ENCODE measurements around the gene MYO1D. TPM values are rescaled to one million over a fixed set of nuclear protein-coding genes. Genes with fewer than 3 reads are reported as not detected.
"Not testable (repeated sequence)": the region's sequence is repeated elsewhere in the genome, so short reads cannot be mapped to it uniquely, and the experiment has no call there.

The MYO1D gene
- total RNA-seq = 1 to 10 TPM; 2.2 to 2.3 TPM

GRCh38 chr17:32876417-32877163 is at the start of gene MYO1D:
TSS of gene MYO1D (minus strand) at chr17:32877124. CDS start at chr17:32876872, 252 bp downstream.
- H3K27ac Mint-ChIP-seq = peak within 1 kb of the TSS; percentile 78
- peaks cover 35% of the 10 kb centered on the region for H3K27me3 Mint-ChIP-seq (ENCODE audit: low read depth)
- peak; percentile 69 for DNase-seq
- peaks cover 14% of the 10 kb centered on the region for H3K4me1 Mint-ChIP-seq (ENCODE audit: low read depth)
- no peaks in the 10 kb centered on the region for H3K9me3 Mint-ChIP-seq (ENCODE audit: insufficient read depth)
- CTCF ChIA-PET = interaction anchor here (0.8 to 4.3 kb wide), 45 partner anchors 9 to 435 kb away, joined by 3 to 119 read pairs (median 8); partner anchors contain the start of gene PSMD11
- peak; percentile 57 for ATAC-seq
- peak within 1 kb of the TSS; percentile 80 for H3K4me3 Mint-ChIP-seq
- POLR2A ChIA-PET = interaction anchor here (1.2 kb wide), 1 partner anchor 33 kb away, joined by 4 read pairs; no protein-coding TSS in a partner anchor
- no peaks in the 10 kb centered on the region for H3K36me3 Mint-ChIP-seq (ENCODE audit: low read depth)

GRCh38 chr17:32926183-32926582 is 49.3 kb upstream of the MYO1D start:
- H3K9me3 Mint-ChIP-seq (ENCODE audit: insufficient read depth) = no peaks in the 10 kb centered on the region

GRCh38 chr17:32923905-32924304 is 47.0 kb upstream of the MYO1D start:
- not testable (repeated sequence) for H3K27ac Mint-ChIP-seq; H3K4me1 Mint-ChIP-seq (ENCODE audit: low read depth); H3K9me3 Mint-ChIP-seq (ENCODE audit: insufficient read depth); ATAC-seq; DNase-seq; H3K36me3 Mint-ChIP-seq (ENCODE audit: low read depth); H3K4me3 Mint-ChIP-seq
- peaks cover 20% of the 10 kb centered on the region for H3K27me3 Mint-ChIP-seq (ENCODE audit: low read depth)
- POLR2A ChIA-PET = interaction anchor here (0.6 kb wide), 1 partner anchor 118 kb away, joined by 3 read pairs; no protein-coding TSS in a partner anchor
- CTCF ChIA-PET = interaction anchor here (0.6 to 1.0 kb wide), 2 partner anchors 47 to 141 kb away, joined by 3 read pairs; no protein-coding TSS in a partner anchor

More at GRCh38 chr17:32926183-32926582, 49.3 kb upstream of the MYO1D start:
- H3K27ac Mint-ChIP-seq = no peak overlapping the region
- DNase-seq (no peak), ATAC-seq (no peak)
- POLR2A ChIA-PET = interaction anchor here (0.6 kb wide), 1 partner anchor 815 kb away, joined by 4 read pairs; no protein-coding TSS in a partner anchor
- CTCF ChIA-PET = interaction anchor here (1.2 kb wide), 1 partner anchor 10 kb away, joined by 3 read pairs; no protein-coding TSS in a partner anchor
- no peak overlapping the region for H3K4me3 Mint-ChIP-seq
- no peaks in the 10 kb centered on the region for H3K36me3 Mint-ChIP-seq (ENCODE audit: low read depth)
- peaks cover 32% of the 10 kb centered on the region for H3K27me3 Mint-ChIP-seq (ENCODE audit: low read depth)
- peaks cover 5% of the 10 kb centered on the region for H3K4me1 Mint-ChIP-seq (ENCODE audit: low read depth)

- Mint-ChIP-seq H3K27ac (no peak overlapping the region), H3K27me3 (ENCODE audit: low read depth) (peaks cover 8% of the 10 kb centered on the region), H3K4me3 (no peak overlapping the region), H3K9me3 (ENCODE audit: insufficient read depth) (no peaks in the 10 kb centered on the region), H3K4me1 (ENCODE audit: low read depth) (peaks cover 15% of the 10 kb centered on the region), H3K36me3 (ENCODE audit: low read depth) (no peaks in the 10 kb centered on the region)
- POLR2A ChIA-PET = no interaction called here
- CTCF ChIA-PET = interaction anchor here (0.6 kb wide), 1 partner anchor 131 kb away, joined by 3 read pairs; no protein-coding TSS in a partner anchor
- ATAC-seq = no peak
- DNase-seq = no peak
These were observed 44.1 kb upstream of the MYO1D start for GRCh38 chr17:32921017-32921416.

GRCh38 chr17:32920293-32920692 is 43.4 kb upstream of the MYO1D start:
- ChIA-PET CTCF (interaction anchor here (0.6 kb wide), 1 partner anchor 130 kb away, joined by 3 read pairs; no protein-coding TSS in a partner anchor), POLR2A (no interaction called here)
- no peak for ATAC-seq

GRCh38 chr17:32919876-32920275 is 43.0 kb upstream of the MYO1D start:
- CTCF ChIA-PET; H3K27ac Mint-ChIP-seq; ATAC-seq; DNase-seq; H3K27me3 Mint-ChIP-seq (ENCODE audit: low read depth); H3K4me3 Mint-ChIP-seq; H3K36me3 Mint-ChIP-seq (ENCODE audit: low read depth); H3K9me3 Mint-ChIP-seq (ENCODE audit: insufficient read depth): not testable (repeated sequence)
- POLR2A ChIA-PET = interaction anchor here (0.6 kb wide), 1 partner anchor 9 kb away, joined by 3 read pairs; no protein-coding TSS in a partner anchor
- H3K4me1 Mint-ChIP-seq (ENCODE audit: low read depth) = peaks cover 27% of the 10 kb centered on the region

More at GRCh38 chr17:32920293-32920692, 43.4 kb upstream of the MYO1D start:
- no peak for DNase-seq
- peaks cover 22% of the 10 kb centered on the region for H3K4me1 Mint-ChIP-seq (ENCODE audit: low read depth)
- H3K4me3 Mint-ChIP-seq = no peak overlapping the region
- H3K36me3 Mint-ChIP-seq (ENCODE audit: low read depth) = no peaks in the 10 kb centered on the region
- peaks cover 2% of the 10 kb centered on the region for H3K27me3 Mint-ChIP-seq (ENCODE audit: low read depth)
- H3K27ac Mint-ChIP-seq = no peak overlapping the region
- no peaks in the 10 kb centered on the region for H3K9me3 Mint-ChIP-seq (ENCODE audit: insufficient read depth)

GRCh38 chr17:32917842-32918241 is 40.9 kb upstream of the MYO1D start:
- H3K4me1 Mint-ChIP-seq (ENCODE audit: low read depth) = peaks cover 37% of the 10 kb centered on the region
- H3K4me3 Mint-ChIP-seq = no peak overlapping the region
- H3K9me3 Mint-ChIP-seq (ENCODE audit: insufficient read depth) = no peaks in the 10 kb centered on the region
- ATAC-seq = no peak
- no peaks in the 10 kb centered on the region for H3K36me3 Mint-ChIP-seq (ENCODE audit: low read depth)
- ChIA-PET CTCF (no interaction called here), POLR2A (no interaction called here)
- H3K27me3 Mint-ChIP-seq (ENCODE audit: low read depth) = peaks cover 2% of the 10 kb centered on the region
- H3K27ac Mint-ChIP-seq = no peak overlapping the region
- DNase-seq = no peak

GRCh38 chr17:32917081-32917480 is 40.2 kb upstream of the MYO1D start:
- ChIA-PET POLR2A (no interaction called here), CTCF (interaction anchor here (0.8 to 3.5 kb wide), 4 partner anchors 10 to 41 kb away, joined by 3 to 28 read pairs (median 8); partner anchors contain the start of gene MYO1D)
- H3K36me3 Mint-ChIP-seq (ENCODE audit: low read depth) = no peaks in the 10 kb centered on the region
- no peak for ATAC-seq
- H3K4me3 Mint-ChIP-seq = no peak overlapping the region
- no peak for DNase-seq
- peaks cover 37% of the 10 kb centered on the region for H3K4me1 Mint-ChIP-seq (ENCODE audit: low read depth)
- no peaks in the 10 kb centered on the region for H3K9me3 Mint-ChIP-seq (ENCODE audit: insufficient read depth)
- no peak overlapping the region for H3K27ac Mint-ChIP-seq
- peaks cover 5% of the 10 kb centered on the region for H3K27me3 Mint-ChIP-seq (ENCODE audit: low read depth)

GRCh38 chr17:32916134-32916533 is 39.2 kb upstream of the MYO1D start:
- POLR2A ChIA-PET = no interaction called here
- no peaks in the 10 kb centered on the region for H3K9me3 Mint-ChIP-seq (ENCODE audit: insufficient read depth)

GRCh38 chr17:32915245-32915644 is 38.3 kb upstream of the MYO1D start:
- POLR2A ChIA-PET = no interaction called here
- Mint-ChIP-seq H3K4me3 (no peak overlapping the region), H3K27ac (no peak overlapping the region), H3K36me3 (ENCODE audit: low read depth) (no peaks in the 10 kb centered on the region), H3K27me3 (ENCODE audit: low read depth) (peaks cover 6% of the 10 kb centered on the region), H3K9me3 (ENCODE audit: insufficient read depth) (no peaks in the 10 kb centered on the region), H3K4me1 (ENCODE audit: low read depth) (peaks cover 37% of the 10 kb centered on the region)
- DNase-seq (no peak), ATAC-seq (no peak)
- CTCF ChIA-PET = interaction anchor here (0.9 to 3.5 kb wide), 5 partner anchors 21 to 132 kb away, joined by 3 to 28 read pairs (median 9); partner anchors contain the start of gene MYO1D

More at GRCh38 chr17:32916134-32916533, 39.2 kb upstream of the MYO1D start:
- Mint-ChIP-seq H3K4me1 (ENCODE audit: low read depth) (peaks cover 37% of the 10 kb centered on the region), H3K27me3 (ENCODE audit: low read depth) (peaks cover 6% of the 10 kb centered on the region), H3K27ac (no peak overlapping the region), H3K36me3 (ENCODE audit: low read depth) (no peaks in the 10 kb centered on the region), H3K4me3 (no peak overlapping the region)
- CTCF ChIA-PET = interaction anchor here (0.8 to 3.5 kb wide), 5 partner anchors 9 to 133 kb away, joined by 3 to 28 read pairs (median 9); partner anchors contain the start of gene MYO1D
- ATAC-seq = no peak
- DNase-seq = no peak

GRCh38 chr17:32914181-32914580 is 37.3 kb upstream of the MYO1D start:
- Mint-ChIP-seq H3K4me1 (ENCODE audit: low read depth) (peaks cover 37% of the 10 kb centered on the region), H3K36me3 (ENCODE audit: low read depth) (no peaks in the 10 kb centered on the region), H3K27ac (no peak overlapping the region), H3K27me3 (ENCODE audit: low read depth) (peaks cover 13% of the 10 kb centered on the region), H3K9me3 (ENCODE audit: insufficient read depth) (no peaks in the 10 kb centered on the region), H3K4me3 (no peak overlapping the region)
- ChIA-PET CTCF (interaction anchor here (1.4 to 3.5 kb wide), 4 partner anchors 10 to 131 kb away, joined by 3 to 28 read pairs (median 7); partner anchors contain the start of gene MYO1D), POLR2A (no interaction called here)
- ATAC-seq (no peak), DNase-seq (no peak)

- Mint-ChIP-seq H3K4me1 (ENCODE audit: low read depth) (peaks cover 37% of the 10 kb centered on the region), H3K36me3 (ENCODE audit: low read depth) (no peaks in the 10 kb centered on the region), H3K27ac (no peak overlapping the region), H3K4me3 (no peak overlapping the region), H3K9me3 (ENCODE audit: insufficient read depth) (no peaks in the 10 kb centered on the region), H3K27me3 (ENCODE audit: low read depth) (peaks cover 18% of the 10 kb centered on the region)
- ChIA-PET POLR2A (no interaction called here), CTCF (interaction anchor here (2.0 to 3.5 kb wide), 3 partner anchors 10 to 130 kb away, joined by 5 to 28 read pairs (median 9); partner anchors contain the start of gene MYO1D)
- no peak for ATAC-seq
- no peak for DNase-seq
These were observed 36.7 kb upstream of the MYO1D start for GRCh38 chr17:32913593-32913992.

Data from activated CD8-positive, alpha-beta T cell treated with anti-CD3 and anti-CD28 coated beads, Interleukin-2, amount 10 ng/mL, durations not matched to agents 7 days and 5 days (primary cell).